Right cardiac atrium (tissue), 5 donors: Measurements from ENCODE around the gene RAB4B. TPM values are rescaled to one million over a fixed set of nuclear protein-coding genes. Genes with fewer than 3 reads are reported as not detected.
"Not testable (repeated sequence)": the region's sequence is repeated elsewhere in the genome, so short reads cannot be mapped to it uniquely, and the experiment has no call there.

ENCODE experiments used
- ATAC-seq, 2 donors: fragments of 200-7000 bp; cut with Tn5 transposase; one replicate each; pipeline versions ENCODE4 v1.8.0 to v1.9.1; 2020; ENCODE audit warnings: moderate library complexity in 2 of 2, mild to moderate bottlenecking in 1 of 2
- DNase-seq, 3 donors: peaks; one replicate each; pipeline ENCODE4 v3.0.0-alpha.2; 2020
- H3K27ac ChIP-seq: one replicate; pipeline ENCODE4 v1.5.1; 2013; ENCODE audit warnings: mild to moderate bottlenecking, low read length, control low read depth, moderate library complexity
- H3K27me3 ChIP-seq: one replicate; pipeline ENCODE4 v1.6.1; 2013; ENCODE audit not compliant: control insufficient read depth, insufficient read depth
- H3K4me1 ChIP-seq: one replicate; pipeline ENCODE4 v1.6.1; 2013; ENCODE audit warnings: low read length; ENCODE audit not compliant: control insufficient read depth, insufficient read depth
- H3K4me3 ChIP-seq: one replicate; pipeline ENCODE4 v1.5.1; 2013; ENCODE audit warnings: low read length, control low read depth
- H3K9me3 ChIP-seq: one replicate; pipeline ENCODE4 v1.6.1; 2013; ENCODE audit warnings: low read length; ENCODE audit not compliant: control insufficient read depth
- WGBS: extraction: QIAGEN DNeasy Blood & Tissue Kit; methylation state at CpG from one replicate; pipeline ENCODE4 v1.1.7; 2013; 5-methylcytosine and 5-hydroxymethylcytosine counted together
- intact Hi-C, 4 donors: fragments of 100-400 bp; cut with DNase I; formaldehyde crosslinking; loops; one replicate each; pipeline versions ENCODE4 v1.11.0 to v1.14.0; 2022 to 2023
- polyA plus RNA-seq: library from polyadenylated mRNA; stranded (reverse); fragments of 200-250 nt; gene quantifications from one replicate; pipeline ENCODE4 v1.2.3, GENCODE V29; 2013
- total RNA-seq, 4 donors: library from RNA; stranded (reverse); fragmentation: NEBNext Ultra II Directional; extraction: Animal tissue kit (Norgen Biotek cat#: 25700); gene quantifications; one replicate each; pipeline ENCODE4 v1.2.1, GENCODE V29; 2021
- donor health status: healthy with polysubstance abuse.
- donor health status: DM: no; HTN: yes; CAD: no.
- donor health status: DM: no; HTN: no; CAD: no.
- donor health status: DM: no; HTN: yes; CAD: no; lungs with severe emphysema.
- donor health status: DM: yes; HTN: yes; CAD: no.

RAB4B gene
- total and polyA plus RNA-seq, 5 donors = 14.4 to 25.3 (median 15.9) TPM

- H3K27ac ChIP-seq, H3K9me3 ChIP-seq, intact Hi-C loops, H3K27me3 ChIP-seq, H3K4me3 ChIP-seq, H3K4me1 ChIP-seq: not testable (repeated sequence)
- peak in 2 of 3 donors; percentile 51 to 78 for DNase-seq
- WGBS = 4% methylated on average over 16 of the region's 19 CpGs
- peak; percentile 68 to 69 for ATAC-seq
These were observed 65.6 kb downstream of the RAB4B start for GRCh38 chr19:40843653-40844052.

Other genes starting within 250 kb of the RAB4B start
- 10 to 100 TPM; 19.7 to 23.0 (median 20.4) TPM for gene SHKBP1, start 201.4 kb upstream of the RAB4B start, total RNA-seq
- gene SHKBP1, start 201.4 kb upstream of the RAB4B start, polyA plus RNA-seq = 22.8 TPM
- gene LTBP4, start 176.9 kb upstream of the RAB4B start, total RNA-seq = 100 to 1,000 TPM; 307 to 473 (median 324) TPM
- 216 TPM for gene LTBP4, start 176.9 kb upstream of the RAB4B start, polyA plus RNA-seq
- 10 to 100 TPM; 18.6 to 22.9 (median 20.4) TPM for gene NUMBL, start 87.6 kb upstream of the RAB4B start, total RNA-seq
- 12.4 TPM for gene NUMBL, start 87.6 kb upstream of the RAB4B start, polyA plus RNA-seq
- gene COQ8B, start 61.4 kb upstream of the RAB4B start, total RNA-seq = 10 to 100 TPM; 22.8 to 34.0 (median 29.0) TPM
- gene COQ8B, start 61.4 kb upstream of the RAB4B start, polyA plus RNA-seq = 23.8 TPM
- gene ITPKC, start 61.1 kb upstream of the RAB4B start, total RNA-seq = 10 to 100 TPM in 2 of 4 donors, 1 to 10 TPM in 2; 7.6 to 15.8 (median 10.8) TPM
- gene ITPKC, start 61.1 kb upstream of the RAB4B start, polyA plus RNA-seq = 13.4 TPM
- gene ACTMAP, start 27.8 kb upstream of the RAB4B start, total RNA-seq = 1 to 10 TPM; 4.5 to 6.1 (median 5.1) TPM
- gene ACTMAP, start 27.8 kb upstream of the RAB4B start, polyA plus RNA-seq = 5.1 TPM
- gene SNRPA, start 27.0 kb upstream of the RAB4B start, total RNA-seq = 10 to 100 TPM; 32.3 to 44.9 (median 39.5) TPM
- gene SNRPA, start 27.0 kb upstream of the RAB4B start, polyA plus RNA-seq = 27.0 TPM
- gene MIA, start 2.7 kb upstream of the RAB4B start, total RNA-seq = 1 to 10 TPM in 3 of 4 donors, under 1 TPM in 1; 0.71 to 3.1 (median 1.5) TPM
- gene MIA, start 2.7 kb upstream of the RAB4B start, polyA plus RNA-seq = 3.7 TPM
- 10 to 100 TPM; 55.9 to 75.2 (median 58.1) TPM for gene EGLN2, start 20.9 kb downstream of the RAB4B start, total RNA-seq
- gene EGLN2, start 20.9 kb downstream of the RAB4B start, polyA plus RNA-seq = 52.3 TPM
- not detected for gene CYP2A6, start 72.2 kb downstream of the RAB4B start, total RNA-seq
- not detected for gene CYP2A6, start 72.2 kb downstream of the RAB4B start, polyA plus RNA-seq
- gene CYP2A7, start 104.0 kb downstream of the RAB4B start, total RNA-seq = not detected
- not detected for gene CYP2A7, start 104.0 kb downstream of the RAB4B start, polyA plus RNA-seq
- not detected for gene CYP2B6, start 213.0 kb downstream of the RAB4B start, total RNA-seq
- not detected for gene CYP2B6, start 213.0 kb downstream of the RAB4B start, polyA plus RNA-seq